HG02610 (cell line): ENCODE results near the gene GNAQ.
"Not testable (repeated sequence)": the region's sequence is repeated elsewhere in the genome, so short reads cannot be mapped to it uniquely, and the experiment has no call there.

ENCODE experiments used
- ATAC-seq: cut with Tn5 transposase; IDR thresholded peaks from one replicate; pipeline ENCODE4 v1.9.1; 2021; ENCODE audit warnings: mild to moderate bottlenecking, moderate library complexity; ENCODE audit not compliant: unreplicated experiment

Gene GNAQ

DNA sequence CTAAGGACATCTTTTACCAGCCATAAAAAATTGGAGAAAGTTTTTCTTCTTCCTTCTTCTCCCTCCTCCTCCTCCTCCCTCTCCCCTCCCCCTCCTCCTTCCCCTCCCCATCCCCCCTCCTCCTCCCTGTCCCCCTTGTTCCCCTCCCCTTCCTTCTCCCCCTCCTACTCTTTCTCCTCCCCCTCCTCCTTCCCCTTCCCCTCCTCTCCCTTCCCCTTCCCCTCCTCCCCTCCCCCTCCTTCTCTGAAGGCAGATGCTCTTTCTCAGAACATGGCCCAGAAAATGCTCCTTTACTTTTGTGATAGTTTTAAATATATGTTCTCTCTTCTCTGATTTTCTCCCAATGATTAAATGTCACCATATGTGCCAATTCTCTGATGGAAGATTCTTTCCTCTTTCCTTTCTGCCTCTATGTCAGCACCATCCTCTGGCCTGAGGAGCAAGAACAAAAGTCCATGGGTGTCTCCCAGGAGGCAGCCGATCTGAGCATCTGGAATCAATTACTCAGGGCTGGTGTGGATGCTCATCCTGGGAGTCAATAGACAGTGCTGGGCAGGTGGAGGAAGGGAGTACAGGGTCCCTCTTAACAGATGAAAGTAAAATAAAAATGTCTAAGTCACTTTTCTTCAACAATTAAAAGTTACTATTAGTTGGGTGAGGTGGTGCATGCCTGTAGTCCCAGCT lies 320.5 kb downstream of the GNAQ start:
- no peak for ATAC-seq

DNA sequence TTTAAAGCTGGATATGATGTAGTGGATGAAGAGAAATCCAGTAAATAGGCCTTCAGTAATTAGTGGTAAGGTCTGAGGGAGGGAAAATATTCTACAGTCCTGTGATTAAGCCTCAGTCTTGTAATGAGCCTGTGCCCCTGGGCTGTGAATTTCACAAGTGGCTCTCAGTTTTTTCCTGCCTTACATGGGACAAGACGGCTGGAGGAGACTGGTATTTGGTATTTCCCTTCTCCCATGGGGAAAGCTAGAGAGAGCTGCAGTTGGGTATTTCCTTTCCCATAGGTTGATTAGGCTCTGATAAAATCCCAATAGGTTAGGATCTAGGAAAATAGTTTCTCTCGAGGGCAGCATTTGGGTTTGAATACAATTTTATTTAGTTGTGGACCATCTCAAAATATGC lies 321.3 kb downstream of the GNAQ start:
- ATAC-seq = no peak

DNA sequence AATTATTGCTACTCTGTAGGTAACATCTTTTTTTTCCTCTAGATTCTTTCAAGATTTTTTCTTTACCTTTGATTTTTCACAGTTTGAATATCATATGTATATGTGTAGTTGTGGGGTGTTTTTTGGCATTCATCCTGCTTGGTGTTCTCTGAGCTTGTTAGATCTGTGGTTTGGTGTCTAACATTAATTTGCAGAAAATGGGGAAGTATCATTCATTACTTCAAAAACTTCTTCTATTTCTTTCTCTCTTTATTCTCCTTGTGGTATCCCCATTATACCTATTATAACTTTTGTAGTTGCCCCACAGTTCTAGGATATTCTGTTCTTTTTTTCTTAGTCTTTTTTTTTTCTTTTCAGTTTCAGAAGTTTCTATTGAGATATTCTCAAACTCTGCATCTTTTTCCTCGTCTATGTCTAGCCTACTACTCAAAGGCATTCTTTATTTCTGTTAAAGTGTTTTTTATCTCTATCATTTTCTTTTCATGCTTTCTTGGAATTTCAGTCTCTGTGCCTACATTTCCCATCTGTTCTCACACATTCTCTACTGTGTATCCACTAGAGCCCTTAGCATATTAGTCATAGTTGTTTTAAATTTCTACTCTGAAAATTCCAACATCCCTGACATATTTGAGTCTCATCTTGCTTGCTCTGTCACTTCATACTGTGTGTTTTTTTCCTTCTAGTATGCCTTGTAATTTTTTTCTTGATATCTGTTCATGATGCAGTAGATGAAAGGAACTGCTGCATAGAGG lies 323.4 kb downstream of the GNAQ start:
- ATAC-seq = no peak

DNA sequence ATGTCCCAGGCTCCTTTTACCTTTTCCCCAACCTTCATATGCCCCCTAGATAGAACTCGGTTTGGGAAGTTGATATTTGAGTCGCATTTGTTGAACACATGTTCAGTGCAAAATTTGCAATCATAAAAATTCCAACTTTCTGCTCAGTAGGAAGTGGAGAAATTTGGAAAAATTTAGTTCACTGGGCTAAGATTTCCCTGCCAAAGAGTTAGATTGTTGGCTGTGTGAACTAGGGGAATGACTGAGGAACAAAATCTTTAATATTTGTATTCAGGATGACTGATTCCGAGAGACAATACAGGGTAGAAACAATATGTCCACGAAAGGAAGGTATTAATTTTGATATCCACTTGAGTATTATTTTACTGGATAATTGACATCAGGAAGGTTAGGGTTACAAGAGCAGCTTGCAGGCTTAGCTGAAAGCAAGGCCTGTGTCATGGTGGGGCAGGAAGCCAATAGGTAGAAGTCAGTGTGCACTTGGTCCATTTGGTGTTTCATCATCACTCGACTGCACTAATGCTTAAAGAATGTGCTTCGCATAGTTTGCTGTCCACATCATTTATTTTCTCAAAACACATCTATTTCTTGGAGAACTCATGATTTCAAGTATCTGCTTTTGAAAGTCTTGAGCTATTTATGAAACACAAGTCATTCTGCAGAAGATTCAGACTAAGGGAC lies 324.1 kb downstream of the GNAQ start:
- ATAC-seq = no peak

DNA sequence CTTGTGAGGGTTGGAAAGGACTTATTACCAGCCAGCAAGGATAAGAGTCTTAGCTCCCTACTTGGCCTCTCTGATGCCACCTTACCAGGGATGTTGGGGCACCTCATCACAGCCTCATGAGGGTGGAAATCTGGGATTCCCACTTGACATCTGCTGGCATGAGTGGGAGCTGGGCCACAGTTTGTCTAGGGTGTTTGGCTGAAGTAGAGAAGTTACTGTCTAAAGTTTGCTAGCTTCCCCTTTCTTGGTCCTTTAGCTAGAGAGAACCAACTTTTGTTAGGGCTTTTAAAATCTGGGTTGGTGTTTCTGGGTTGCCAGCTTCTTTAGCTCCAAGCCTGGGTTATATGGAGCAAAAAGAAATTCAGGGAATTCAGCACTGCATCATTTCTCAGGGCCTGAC lies 326.0 kb downstream of the GNAQ start:
- no peak for ATAC-seq

DNA sequence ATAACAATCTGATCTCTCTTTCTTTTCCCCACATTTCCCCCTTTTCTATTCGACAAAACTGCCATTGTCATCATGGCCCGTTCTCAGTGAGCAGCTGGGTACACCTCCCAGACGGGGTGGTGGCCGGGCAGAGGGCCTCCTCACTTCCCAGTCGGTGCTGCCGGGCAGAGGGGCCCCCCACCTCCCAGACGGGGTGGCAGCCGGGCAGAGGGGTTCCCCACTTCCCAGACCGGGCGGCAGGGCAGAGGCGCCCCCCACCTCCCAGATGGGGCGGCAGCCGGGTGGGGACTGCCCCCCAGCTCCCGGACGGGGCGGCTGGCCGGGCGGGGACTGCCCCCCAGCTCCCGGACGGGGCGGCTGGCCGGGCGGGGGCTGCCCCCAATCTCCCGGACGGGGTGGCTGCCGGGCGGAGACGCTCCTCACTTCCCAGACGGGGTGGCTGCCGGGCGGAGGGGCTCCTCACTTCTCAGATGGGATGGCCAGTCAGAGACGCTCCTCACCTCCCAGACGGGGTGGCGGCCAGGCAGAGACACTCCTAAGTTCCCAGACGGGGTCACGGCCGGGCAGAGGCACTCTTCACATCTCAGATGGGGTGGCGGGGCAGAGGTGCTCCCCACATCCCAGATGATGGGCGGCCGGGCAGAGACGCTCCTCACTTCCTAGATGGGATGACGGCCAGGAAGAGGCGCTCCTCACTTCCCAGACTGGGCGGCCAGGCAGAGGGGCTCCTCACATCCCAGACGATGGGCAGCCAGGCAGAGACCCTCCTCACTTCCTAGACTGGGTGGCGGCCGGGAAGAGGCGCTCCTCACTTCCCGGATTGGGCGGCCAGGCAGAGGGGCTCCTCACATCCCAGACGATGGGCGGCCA lies 328.9 kb downstream of the GNAQ start:
- ATAC-seq = not testable (repeated sequence)

DNA sequence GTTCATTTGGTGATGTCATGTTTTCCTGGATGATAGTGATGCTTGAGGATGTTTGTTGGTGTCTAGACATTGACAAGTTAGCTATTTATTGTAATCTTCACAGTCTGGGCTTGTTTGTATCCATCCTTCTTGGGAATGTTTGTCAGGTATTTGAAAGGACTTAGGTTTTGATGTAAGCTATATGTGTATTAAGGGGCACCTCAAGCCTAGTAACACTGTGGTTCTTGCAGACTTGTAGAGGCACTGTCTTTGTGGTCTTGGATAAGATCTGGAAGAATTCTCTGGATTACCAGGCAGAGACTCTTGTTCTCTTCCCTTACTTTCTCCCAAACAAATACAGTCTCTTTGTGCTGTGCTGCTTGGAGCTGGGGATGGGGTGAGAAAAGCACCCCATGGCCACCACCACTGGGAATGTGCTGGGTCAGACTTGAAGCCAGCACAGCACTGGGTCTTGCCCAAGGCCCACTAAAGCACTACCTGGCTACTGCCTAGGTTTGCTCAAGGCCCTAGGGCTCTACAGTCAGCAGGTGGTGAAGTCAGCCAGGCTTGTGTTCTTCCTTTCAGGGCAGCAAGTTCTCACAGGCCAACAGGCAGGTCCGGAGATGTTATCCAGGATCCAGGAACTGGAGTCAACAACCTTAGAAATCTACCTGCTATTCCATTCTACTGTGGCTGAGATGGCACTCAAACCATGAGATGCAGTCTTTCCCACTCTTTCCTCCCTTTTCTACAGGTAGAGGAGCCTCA lies 334.2 kb downstream of the GNAQ start:
- no peak for ATAC-seq

DNA sequence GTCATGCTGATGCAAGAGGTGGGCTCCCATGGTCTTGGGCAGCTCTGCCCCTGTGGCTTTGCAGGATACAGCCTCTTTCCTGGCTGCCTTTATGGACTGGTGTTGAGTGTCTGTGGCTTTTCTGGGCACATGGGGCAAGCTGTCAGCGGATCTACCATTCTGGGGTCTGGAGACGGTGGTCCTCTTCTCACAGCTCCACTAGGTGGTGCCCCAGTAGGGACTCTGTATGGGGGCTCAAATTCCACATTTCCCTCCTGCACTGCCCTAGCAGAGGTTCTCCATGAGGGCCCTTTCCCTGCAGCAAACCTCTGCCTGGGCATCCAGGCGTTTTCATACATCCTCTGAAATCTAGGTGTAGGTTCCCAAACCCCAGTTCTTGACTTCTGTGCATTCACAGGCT lies 340.9 kb downstream of the GNAQ start:
- ATAC-seq = not testable (repeated sequence)

DNA sequence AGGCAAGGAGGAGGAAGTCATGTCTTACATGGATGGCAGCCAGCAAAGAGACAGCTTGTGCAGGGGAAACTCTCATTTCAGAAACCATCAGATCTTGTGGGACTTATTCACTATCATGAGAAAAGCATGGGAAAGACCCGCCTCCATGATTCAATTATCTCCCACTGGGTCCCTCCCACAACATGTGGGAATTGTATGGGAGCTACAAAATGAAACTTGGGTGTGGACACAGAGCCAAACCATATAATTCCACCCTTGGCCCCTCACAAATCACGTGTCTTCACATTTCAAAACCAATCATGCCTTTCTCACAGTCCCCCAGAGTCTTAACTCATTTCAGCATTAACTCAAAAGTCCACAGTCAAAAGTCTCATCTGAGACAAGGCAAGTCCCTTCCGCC lies 341.5 kb downstream of the GNAQ start:
- ATAC-seq = not testable (repeated sequence)

DNA sequence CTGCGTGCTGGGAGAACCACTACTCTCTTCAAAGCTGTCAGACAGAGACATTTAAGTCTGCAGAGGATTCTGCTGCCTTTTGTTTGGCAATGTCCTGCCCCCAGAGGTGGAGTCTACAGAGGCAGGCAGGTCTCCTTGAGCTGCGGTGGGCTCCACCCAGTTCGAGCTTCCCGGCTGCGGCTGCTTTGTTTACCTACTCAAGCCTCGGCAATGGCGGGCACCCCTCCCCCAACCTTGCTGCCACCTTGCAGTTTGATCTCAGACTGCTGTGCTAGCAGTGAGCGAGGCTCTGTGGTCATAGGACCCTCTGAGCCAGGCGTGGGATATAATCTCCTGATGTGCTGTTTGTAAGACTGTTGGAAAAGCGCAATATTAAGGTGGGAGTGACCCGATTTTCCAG lies 343.9 kb downstream of the GNAQ start:
- ATAC-seq = not testable (repeated sequence)

DNA sequence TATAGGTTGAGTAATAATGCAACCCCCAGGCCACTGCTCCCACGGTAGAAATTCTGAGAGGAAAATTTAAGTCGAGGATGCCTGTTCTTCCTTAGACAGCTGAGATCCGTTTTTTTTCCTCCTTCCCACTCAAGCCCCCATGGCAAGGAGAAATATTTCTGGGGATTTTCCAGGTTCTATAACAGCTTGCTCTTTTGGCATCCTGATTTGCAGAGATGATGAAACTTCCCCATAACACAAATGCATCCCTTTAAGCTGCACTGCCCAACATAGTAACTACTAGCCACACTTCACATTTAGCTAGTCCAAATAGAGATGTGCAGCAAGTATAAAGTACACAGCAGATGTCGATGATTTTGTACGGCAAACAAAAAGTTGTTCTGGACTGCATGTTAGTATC lies 351.0 kb downstream of the GNAQ start:
- ATAC-seq = no peak

DNA sequence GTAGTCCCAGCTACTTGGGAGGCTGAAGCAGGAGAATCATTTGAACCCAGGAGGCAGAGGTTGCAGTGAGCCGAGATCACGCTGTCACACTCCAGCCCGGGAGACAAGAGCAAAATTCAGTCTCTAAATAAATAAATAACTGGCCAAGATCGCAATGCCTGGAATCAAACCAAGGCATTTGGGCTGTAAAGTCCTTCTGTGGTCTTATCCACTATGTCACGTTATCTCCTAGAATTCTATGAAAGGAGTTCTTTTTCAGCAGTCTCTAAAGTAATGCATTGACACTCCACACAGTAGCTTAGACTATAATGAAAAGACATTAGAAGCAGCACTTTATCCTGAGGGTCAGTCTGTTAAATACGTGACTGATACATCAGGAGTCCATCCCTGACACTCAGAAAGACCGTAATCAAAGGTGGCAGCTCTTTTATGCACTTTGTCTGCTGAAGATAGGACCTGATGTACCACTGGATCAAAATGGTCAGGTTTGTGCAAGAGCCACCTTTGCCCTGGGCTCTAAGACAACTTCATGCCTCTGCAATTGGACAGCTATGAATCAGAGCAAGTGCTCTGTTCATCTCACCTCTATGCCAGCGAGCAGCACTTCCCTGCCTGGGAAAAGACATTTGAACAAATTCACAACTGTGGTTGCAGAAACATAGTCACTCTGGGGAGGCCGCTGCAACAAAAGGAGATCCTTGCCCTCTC lies 351.8 kb downstream of the GNAQ start:
- no peak for ATAC-seq

DNA sequence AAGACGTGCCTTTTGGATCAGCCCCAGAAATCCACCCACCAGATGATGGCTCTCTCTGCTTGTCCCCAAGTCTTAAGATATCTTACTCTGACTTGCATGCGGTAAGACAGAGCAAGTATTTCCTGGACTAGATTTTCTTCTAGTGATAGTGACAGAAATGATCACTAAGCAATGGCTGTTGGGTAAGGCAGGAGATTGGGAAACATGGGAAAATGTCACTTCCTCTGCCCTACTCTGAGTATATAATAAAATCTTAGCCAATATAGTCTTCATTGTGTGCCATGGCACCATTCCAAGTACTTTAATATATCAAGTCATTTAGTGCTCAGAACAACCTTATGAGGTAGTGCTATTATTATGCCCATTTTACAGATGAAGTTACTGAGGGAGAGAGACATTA lies 352.5 kb downstream of the GNAQ start:
- no peak for ATAC-seq

DNA sequence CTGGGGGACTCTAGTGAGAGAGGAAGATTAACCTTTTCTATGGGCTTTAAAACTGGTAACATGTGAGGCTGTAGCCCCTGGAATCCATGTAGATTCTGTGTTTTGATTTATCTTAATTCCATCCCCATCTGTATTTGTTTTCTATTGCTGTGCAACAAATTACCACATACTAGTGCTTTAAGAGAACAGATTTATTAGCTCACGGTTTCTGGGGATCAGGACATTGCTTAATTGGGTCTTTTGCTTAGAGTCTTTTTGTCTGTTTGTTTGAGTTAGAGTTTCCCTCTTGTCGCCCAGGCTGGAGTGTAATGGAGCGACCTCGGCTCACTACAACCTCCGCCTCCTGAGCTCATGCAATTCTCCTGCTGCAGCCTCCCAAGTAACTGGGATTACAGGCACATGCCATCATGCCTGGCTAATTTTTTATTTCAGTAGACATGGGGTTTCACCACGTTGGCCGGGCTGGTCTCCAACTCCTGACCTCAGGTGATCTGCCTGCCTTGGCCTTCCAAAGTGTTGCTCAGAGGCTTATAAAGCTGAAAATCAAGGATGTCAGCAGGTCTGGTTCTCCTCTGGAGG lies 353.6 kb downstream of the GNAQ start:
- no peak for ATAC-seq

DNA sequence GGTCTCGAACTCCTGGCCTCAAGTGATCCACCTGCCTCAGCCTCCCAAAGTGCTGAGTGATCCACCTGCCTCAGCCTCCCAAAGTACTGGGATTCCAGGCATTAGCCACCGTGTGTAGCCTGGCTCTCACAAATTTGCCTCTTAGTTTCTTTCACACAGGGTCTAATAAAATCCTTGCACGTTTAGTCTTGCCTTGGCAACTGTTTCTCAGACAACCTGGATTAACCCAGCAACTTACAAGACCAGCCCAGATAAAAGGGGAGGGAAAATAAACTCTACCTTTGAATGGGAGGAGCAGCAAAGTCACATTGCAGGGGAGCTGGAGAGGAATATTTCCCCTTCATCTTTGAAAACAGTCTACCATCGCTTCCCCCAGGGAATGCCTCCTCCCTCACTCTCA lies 354.2 kb downstream of the GNAQ start:
- no peak for ATAC-seq

DNA sequence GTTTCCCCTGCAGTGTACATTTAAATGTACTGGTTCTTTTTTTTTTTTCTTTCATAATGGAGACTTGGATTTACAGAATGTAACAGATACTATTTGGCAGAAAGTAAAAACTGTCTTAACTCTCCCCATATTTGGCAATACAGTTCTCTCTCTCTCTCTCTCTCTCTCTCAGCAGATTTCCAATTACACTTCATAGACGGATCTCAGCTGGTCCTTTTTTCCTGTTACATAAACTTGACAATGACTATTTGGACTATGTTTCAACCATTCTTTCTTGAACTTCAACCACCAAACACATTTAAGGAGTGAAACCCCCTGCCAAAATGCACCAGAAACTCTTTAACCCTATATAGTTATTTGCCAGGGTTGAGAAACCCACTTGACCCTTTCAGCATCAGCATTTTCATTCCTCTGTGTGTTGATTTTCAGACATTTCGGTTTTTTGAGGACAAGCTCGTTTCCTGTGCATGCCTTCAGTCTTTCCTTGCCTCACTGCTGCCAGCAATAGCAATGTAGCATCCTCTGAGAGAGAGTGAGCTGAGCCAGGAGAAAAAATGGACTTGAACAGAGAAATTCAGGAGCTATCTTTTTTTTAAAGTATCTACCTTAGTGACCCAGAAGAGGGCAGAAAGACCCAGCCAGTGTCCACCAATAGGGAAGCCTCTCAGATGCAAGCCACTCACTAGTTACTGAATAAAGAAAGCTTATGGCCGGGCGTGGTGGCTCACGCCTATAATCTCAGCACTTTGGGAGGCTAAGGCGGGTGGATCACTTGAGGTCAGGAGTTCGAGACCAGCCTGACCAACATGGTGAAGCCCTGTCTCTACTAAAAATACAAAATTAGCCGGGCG lies 357.4 kb downstream of the GNAQ start:
- ATAC-seq = no peak

DNA sequence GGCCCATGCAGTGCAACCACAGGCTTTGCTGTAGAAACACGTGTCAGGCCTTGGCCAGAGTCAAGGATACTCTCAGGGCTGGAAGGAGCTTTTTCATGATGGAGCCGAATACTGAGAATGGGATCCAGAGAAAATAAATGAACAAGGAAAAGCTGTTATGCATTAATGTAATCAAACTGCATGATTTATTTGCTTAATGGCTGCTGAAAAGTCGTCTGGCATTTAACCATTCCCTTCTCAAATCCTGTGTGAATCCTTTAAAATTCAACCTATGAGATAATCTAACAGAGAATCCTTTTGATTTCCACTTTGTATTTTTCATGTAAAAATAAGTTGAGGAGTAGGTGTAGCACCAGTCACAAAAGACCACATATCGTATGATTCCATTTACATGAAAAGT lies 359.4 kb downstream of the GNAQ start:
- ATAC-seq = no peak

DNA sequence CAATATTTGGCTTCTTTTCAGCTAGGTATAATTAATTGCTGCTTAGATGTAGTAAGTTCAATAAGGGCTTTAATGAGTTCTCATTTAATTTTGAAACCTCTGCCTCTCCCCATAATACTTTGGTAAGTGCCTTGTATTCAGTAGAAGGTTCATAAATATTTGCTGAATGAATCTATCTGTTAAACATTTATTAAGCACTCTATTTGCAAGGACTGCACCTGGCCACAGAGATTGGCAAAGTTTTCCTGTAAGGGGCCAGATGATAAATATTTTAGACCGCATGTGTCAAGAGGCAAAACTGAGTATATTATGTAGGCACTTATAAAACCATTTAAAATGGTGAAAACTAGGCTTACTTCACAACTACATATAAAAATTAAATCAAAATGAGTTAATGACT lies 364.5 kb downstream of the GNAQ start:
- ATAC-seq = no peak
